Ovary (tissue), 3 donors: Measurements from ENCODE around the gene FGFR4.

ENCODE experiments used
- CTCF ChIP-seq, 3 donors: fragments of 450-650 bp in 2 of 3; fragments of 200-600 bp in 1 of 3; IDR thresholded peaks; one replicate each; pipeline versions ENCODE4 v1.5.1 to v1.8.0; 2016 to 2022; ENCODE audit warnings: antibody characterized with exemption in 3 of 3, mild to moderate bottlenecking in 1 of 3
- POLR2A ChIP-seq: fragments of 450-650 bp; IDR thresholded peaks from one replicate; pipeline ENCODE4 v1.6.1; 2017; ENCODE audit warnings: antibody characterized with exemption, mild to moderate bottlenecking, moderate library complexity
- donor health status: DM: no; HTN: no; CAD: no.

DNA sequence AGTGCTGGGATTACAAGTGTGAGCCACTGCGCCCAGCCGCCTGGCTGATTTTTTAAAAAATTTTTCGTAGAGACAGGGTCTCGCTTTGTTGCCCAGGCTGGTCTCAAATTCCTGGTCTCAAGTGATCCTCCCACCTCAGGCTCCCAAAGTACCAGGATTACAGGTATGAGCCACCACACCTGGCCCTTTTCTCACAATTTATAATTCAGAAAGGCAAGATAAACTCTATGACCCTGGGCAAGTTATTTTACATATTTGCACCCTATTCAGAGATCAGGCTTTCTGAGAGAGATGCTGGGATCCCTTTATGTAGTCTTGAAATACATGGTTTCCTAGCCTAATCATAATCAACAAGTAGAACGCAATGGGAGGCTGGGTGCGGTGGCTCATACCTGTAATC is 43.6 kb upstream of the FGFR4 start:
- TF ChIP-seq CTCF (IDR thresholded peaks at IDR 0.05) (no peak), POLR2A (no peak)
